Measurements from ENCODE around the gene MYO9A.

DNA sequence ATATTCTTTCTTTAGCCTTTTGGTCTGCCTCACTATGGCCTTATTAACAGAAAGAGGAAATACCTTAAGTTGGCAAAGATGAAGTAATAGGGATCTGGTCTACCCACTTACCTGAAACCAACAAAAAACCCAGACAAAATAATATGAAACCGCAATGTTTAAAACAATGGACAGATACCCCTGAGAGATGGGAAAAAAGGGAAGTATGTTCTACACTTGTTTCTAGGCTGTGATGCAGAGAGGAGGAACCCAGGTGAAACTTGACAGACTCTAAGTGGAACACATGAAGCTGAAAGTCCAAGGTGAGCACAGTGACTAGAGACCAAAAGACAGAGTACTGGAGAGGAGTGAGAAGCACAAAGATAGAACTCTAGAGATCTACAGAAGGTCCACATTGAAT lies 229.2 kb downstream of the MYO9A start:
- no peak for TF ChIP-seq CTCF (IDR thresholded peaks at IDR 0.05; ENCODE audit: low read depth, low read length)
- TF ChIP-seq POLR2A (IDR thresholded peaks at IDR 0.05; ENCODE audit: extremely low read depth, insufficient read length) = no peak
- TF ChIP-seq MYC (IDR thresholded peaks at IDR 0.05; ENCODE audit: low read depth, low read length) = no peak
